Activated gamma-delta T cell treated with Interleukin-2 at 50 U/mL for 16 hours (primary cell): Measurements from ENCODE around the gene ADAM22.

Experiments
- DNase-seq: peaks from one replicate; pipeline ENCODE4 v3.0.0-alpha.2; 2020

The ADAM22 gene

GRCh38 chr7:87960239-87960638, 26.2 kb downstream of the ADAM22 start:
- no peak for DNase-seq

DNA sequence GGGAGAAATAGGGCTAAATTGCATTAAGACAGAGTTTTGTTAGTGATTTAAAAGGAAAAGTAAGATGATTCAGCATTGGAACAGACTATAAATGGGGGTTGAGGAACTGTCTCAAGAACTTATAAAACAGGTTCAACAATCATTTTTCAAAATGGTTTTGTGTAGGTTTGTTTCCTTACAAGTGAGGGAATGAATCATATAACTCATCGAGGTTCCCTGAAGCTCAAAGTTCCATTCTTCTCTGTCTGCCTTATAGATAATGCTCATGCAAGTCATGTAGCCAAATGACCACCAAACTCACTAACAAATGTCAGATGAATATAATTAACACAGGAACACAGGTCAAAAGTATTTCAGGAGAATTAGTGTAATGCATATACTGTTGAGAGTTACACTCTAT, 27.7 kb downstream of the ADAM22 start:
- DNase-seq, result no peak

DNA sequence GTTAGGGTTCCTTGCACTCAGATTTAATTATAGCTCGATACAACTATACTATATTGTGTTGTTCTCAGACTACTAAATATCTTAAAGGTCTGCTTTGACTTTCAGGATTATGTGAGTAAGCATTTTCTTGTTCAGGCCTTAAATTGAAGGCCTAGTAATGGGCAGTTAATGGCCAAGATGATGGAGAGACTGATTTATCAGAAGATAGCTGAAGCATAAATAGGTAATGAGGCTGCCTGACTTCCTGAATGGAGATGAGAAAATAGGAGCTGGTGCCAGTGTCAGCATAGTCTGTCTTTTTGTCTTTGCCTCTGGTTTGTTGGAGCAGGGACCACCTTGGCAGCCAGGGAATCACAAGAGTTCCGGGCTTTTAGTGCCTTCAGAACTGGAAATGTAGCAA, 32.2 kb downstream of the ADAM22 start:
- DNase-seq, result no peak

DNA sequence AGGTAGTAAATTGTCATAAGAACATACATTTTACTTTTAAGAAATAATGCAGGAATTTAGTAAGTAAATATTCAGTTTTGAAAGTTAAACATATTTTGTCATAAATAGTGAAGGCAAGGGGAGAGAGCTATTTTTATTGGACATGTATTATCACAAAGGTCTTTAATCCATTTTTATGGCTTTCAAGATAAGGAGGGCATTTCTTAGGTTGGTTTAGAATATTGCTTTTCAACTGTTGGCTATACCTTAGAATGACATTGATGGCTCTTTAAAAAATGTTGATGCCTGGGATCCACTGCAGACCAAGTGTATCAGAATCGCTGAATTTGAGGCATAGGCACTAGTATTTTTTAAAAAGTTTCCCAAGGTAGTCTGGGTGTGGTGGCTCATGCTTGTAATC, 34.0 kb downstream of the ADAM22 start:
- DNase-seq, result no peak

DNA sequence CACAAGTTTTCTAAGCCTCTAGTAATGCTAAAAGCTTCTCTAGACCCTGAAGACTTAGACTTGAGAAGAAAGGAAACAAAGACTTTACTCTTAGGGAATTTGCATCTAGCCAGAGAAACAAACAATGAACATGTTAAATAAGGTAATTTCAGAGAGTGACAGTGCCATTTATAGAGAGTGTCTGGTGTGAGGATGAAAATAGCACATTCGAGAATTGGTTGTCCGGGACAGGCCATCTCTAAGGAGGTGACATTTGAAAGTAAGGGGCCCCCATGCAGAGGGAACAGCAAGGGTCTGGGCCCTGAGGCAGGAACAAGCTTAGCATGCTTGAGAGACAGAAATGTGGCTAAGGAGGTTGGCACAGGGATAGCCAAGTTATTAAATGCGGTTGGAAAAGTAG, 48.1 kb downstream of the ADAM22 start:
- DNase-seq, result no peak

- no peak for DNase-seq
Measured at GRCh38 chr7:87984088-87984487, 50.0 kb downstream of the ADAM22 start.

- DNase-seq, result no peak
Measured at GRCh38 chr7:87993269-87993668, 59.2 kb downstream of the ADAM22 start.

GRCh38 chr7:87999261-87999660, 65.2 kb downstream of the ADAM22 start:
- DNase-seq, result no peak

GRCh38 chr7:88001744-88002530, 67.9 kb downstream of the ADAM22 start:
- DNase-seq, result no peak

GRCh38 chr7:88002617-88003016, 68.6 kb downstream of the ADAM22 start:
- no peak for DNase-seq

DNA sequence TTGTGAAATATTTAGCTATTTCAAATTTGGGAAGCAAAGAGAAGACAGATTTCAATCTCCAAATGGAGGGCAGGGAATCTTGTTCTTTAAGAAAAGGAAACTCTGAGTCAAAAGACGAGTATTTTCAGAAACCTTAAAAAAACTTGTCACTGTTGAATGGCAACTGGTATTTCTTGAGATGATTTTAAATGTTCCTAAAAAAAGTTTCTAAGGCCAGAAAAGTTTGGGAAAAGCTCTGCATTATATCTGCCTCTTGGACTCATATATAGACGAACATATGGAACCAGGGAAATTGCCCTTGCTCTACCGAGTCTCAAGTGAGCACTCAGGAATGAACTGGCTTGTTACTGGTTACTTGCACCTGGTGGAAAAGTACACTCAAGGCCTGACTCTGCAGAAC, 69.5 kb downstream of the ADAM22 start:
- DNase-seq, result no peak

DNA sequence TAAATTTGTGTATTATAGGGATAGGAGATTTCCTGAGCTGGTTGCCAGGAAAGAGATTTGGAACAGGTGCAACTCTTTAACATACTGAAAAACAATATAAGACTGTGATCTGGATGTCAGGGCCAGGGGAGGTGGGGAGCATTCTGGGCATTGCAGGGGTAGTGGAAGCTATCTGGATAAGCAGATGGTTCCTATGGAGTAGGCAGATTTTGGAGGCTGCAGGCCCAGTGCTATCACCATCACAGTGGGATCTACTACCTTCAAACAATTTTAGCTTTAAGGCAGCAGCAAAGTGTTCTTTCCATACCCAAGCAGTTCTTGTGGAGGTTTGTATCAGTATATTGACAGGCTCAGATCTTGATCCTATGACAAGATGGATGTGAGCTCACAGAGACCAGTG, 71.1 kb downstream of the ADAM22 start:
- no peak for DNase-seq

DNA sequence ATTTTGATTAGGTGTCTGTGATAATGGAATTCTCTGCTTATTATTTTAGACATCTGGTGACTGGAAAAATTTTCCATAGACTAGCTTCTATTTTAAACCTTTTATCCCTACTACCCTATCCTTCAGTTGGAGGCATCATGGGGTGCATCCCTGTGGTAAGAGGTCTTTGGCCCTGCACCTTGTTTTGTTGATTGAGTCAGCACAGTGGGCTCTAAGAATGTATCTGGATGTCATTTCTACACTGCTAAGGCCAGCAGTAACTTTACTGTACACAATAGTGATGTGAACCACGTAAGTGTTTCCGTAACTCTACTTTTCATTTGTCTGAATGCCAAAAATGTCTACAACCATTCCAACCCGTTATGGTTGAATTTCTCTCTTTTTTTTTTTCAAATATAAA, 75.6 kb downstream of the ADAM22 start:
- no peak for DNase-seq

DNA sequence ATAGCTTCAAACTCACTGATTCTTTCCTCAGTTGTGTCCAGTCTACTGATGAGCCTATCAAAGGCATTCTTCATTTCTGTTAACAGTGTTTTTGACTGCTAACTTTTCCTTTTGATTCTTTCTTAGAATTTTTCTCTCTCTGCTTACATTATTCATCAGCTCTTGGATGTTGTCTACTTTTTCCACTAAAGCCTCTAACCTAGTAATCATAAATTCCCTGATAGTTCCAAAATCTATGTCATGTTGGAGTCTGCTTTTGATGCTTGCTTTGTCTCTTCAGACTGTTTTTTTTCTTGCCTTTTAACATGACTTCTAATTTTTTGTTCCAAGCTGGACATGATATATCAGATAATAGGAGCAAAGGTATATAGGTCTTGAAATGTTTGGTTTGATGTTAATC, 78.0 kb downstream of the ADAM22 start:
- DNase-seq, result no peak

DNA sequence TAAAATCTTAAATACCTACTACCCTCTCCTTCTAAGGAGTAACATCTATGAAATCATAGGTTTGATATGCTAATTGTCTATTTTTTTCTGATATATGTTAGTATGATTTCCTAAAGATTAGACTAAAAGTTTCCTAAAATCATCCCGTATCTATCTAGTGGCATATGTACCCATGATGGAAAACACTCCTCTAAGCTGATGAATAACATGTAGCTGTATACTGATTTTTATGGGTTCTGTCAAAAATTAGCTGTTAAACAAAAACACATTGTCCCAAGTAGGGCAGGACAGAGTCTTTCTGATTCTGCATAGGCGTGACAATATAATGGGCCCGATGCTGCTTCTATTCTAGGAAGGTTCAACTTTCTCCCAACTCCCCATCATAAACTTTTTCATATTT, 79.9 kb downstream of the ADAM22 start:
- DNase-seq, result no peak

DNA sequence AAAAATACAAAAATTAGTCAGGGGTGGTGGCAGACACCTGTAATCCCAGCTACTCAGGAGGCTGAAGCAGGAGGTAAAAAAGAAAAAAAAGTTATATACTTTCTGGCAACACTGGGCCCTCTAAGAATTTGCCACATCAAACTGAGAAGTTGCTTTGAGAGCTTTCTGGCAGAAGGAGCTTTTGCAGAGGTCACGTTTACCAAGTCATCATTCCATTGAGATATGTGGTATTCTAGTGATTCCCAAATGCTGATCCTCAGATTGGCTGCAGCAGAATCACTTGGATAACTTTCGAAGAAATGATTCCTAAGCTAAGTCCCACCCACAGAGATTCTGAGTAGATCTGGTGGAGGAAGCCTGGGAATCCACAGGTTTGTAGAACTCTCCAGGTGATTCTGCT, 80.5 kb downstream of the ADAM22 start:
- no peak for DNase-seq

DNA sequence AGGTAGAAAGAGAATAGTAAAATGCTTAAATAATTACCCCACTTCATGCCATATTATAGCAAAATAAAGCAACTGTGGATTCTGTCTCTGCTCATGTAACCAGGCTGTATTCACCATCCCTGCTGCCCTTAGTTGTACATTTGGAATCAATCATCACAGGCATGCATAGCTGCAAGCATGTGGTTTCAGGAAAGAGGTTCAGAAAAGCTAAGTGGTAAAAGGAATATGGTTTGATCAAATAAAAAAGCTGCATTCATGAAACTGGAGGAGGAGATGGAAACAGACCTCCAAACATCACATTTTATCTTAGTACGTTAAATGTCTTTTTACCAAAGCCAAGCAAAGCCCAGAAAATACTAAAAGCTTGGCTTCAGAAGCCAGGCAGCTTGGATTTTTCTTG, 81.3 kb downstream of the ADAM22 start:
- no peak for DNase-seq

DNA sequence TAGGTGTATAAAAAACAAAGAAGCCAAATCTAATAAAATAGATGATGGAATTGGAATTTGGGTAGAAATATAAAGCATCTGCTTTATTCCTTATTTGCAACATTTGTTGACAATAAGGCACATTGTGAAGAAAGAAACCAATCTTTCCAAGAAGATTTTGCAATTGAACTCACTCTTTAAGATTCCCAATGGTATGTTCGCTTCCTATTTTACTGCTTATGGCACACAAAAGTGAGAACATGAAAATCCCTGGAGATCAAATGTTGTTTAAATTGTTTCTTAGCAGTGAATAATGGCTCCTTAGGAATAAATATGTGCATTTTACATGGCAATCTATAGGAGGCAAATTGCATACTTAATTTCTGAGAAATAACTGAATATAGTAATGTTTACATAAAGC, 84.5 kb downstream of the ADAM22 start:
- no peak for DNase-seq

- DNase-seq, result no peak
Measured at GRCh38 chr7:88020953-88021665, 87.1 kb downstream of the ADAM22 start.

- DNase-seq, result no peak
Measured at GRCh38 chr7:88027724-88028123, 93.7 kb downstream of the ADAM22 start.

DNA sequence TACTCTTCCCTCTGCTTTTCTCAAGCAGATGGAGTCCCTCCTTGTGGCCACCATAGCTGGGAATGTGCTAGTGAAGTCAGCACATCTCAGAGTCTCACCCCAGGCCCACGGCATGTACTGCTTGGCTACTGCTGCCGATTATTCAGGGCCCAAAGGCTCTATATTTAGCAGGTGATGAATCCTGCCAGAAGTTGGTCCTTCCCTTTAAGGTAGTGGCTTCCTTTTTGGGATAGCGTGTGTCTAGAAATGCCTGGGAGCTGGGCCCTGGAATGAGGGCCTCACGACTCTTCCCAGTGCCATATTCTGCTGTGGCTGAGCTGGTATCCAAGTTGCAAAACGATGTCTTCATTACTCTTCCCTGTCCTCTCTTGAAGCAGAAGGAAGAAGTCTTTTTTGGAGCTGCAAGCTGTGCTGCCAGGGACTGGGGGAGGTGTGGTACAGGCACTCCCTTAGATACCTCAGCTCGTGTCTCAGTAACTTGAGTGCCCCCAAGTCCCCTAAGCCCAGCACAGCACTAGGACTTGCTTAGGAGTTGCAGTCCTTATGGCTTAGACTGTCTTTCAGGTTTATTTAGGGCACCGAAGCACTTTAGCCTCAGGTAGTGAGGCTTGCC, 100.1 kb downstream of the ADAM22 start:
- DNase-seq, result no peak

DNA sequence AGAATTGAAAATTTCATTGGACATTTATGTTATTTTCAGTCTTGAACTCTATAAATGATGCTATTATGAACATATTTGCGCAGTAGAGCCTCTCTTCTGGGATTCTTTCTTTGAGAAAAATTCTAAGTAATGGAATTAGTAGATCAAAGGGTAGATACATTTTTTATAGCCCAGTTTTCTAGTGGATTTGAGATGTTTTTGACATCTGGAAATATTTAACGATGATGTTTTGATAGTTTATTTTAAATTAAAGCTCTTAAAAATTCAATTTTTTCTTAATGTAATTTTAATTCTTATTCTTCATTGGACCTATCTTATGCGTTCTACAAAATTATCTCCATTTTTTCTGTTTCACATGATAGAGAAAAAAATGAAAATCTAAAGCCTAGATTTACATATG, 103.0 kb downstream of the ADAM22 start:
- no peak for DNase-seq

DNA sequence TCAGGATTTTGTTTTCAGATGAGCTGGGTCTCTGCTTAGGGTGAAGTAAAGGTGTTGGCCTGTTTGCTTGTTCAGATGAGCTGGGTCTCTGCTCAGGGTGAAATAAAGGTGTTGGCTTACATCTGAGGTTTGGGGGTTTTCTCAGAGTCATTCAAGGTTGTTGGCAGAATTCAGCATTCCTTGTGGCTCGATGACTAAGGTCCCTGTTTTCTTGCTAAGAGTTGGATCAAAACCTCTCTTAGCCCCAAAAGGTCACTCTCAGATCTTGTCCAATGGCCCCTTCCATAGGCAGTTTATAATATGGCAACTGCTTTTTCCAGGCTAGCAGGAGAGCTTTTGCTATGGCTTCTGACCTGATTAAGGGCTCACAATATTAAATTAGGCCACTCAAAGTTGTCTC, 106.6 kb downstream of the ADAM22 start:
- DNase-seq, result no peak

DNA sequence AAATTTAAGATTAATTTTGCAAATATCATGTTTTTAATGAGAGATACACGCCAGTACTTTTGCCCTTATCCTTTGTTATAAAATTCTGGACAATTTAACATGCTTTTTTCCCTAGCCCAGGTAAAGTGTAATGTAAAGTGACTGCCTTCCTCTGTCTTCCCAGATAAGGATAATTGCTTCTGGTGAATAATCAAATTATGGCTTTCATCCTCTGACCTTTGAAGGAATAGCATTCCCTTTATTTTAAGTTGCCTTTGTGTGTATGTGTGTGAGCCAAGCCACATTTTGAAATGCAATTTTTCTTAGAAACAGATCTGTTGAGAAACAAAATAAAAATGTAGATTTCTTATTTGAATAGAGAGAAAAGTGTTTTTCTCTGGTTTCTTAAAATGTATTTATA, 107.5 kb downstream of the ADAM22 start:
- no peak for DNase-seq
